HFFc6 (cell line): ENCODE results near the gene PRKG1. TPM values are rescaled to one million over a fixed set of nuclear protein-coding genes. Genes with fewer than 3 reads are reported as not detected.

Experiments used
- DNase-seq: peaks from one replicate; pipeline ENCODE4 v3.0.0-alpha.2; 2018
- H3K27ac Mint-ChIP-seq: 2 replicates; pipeline ENCODE4 v1.8.0; 2020; ENCODE audit warnings: mild to moderate bottlenecking, mixed read lengths
- H3K27me3 Mint-ChIP-seq: 2 replicates; pipeline ENCODE4 v1.8.0; 2021; ENCODE audit warnings: mild to moderate bottlenecking, moderate library complexity, mixed read lengths; ENCODE audit not compliant: insufficient read depth
- H3K36me3 Mint-ChIP-seq: 2 replicates; pipeline ENCODE4 v1.8.0; 2021; ENCODE audit warnings: low read depth, mixed read lengths
- H3K4me1 Mint-ChIP-seq: 2 replicates; pipeline ENCODE4 v1.8.0; 2020; ENCODE audit warnings: low read depth, mixed read lengths
- H3K4me3 Mint-ChIP-seq: 2 replicates; pipeline ENCODE4 v1.8.0; 2020; ENCODE audit warnings: mild to moderate bottlenecking, moderate library complexity, mixed read lengths
- H3K9me3 Mint-ChIP-seq: 2 replicates; pipeline ENCODE4 v1.8.0; 2020; ENCODE audit warnings: mild to moderate bottlenecking, mixed read lengths
- CTCF ChIP-seq: fragments of 200-600 bp; sonication (generic); IDR thresholded peaks from 2 replicates; pipeline ENCODE4 v1.5.0; 2021; ENCODE audit warnings: antibody characterized with exemption, mild to moderate bottlenecking
- total RNA-seq, 6 experiments: library from RNA; stranded (reverse); fragmentation: NEBNext Ultra II Directional; extraction: Animal tissue kit (Norgen Biotek cat#: 25700); gene quantifications; 2 replicates in 1 of 6; 3 replicates in 5 of 6; pipeline ENCODE4 v1.2.3, GENCODE V29; 2021

Gene PRKG1
- total RNA-seq, 6 experiments from 2014 or later: 9.3 to 10.1 (median 9.8) TPM

DNA sequence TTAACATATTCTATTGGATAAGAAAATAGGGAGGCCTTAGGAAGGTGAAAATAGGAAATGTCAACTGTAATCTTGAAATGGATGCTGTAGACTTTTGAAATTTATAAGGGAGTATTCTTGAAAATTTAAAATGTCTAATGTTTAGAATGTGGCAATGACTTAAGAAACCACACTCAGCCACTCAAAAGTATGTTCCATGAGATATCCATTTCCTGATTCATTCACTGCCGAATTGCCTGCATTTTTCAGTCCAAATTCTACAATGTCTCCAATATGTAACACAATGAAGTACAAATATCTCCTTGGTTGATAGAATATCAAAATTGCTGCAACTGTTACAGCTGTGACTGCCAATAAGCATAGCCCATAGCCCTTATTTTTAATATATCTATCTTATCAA lies 25.9 kb downstream of the PRKG1 start:
- H3K27me3 Mint-ChIP-seq: no peaks in the 10 kb centered on the region
- TF ChIP-seq CTCF: no peak
- peaks cover 34% of the 10 kb centered on the region for H3K4me1 Mint-ChIP-seq
- H3K36me3 Mint-ChIP-seq: no peaks in the 10 kb centered on the region
- DNase-seq: no peak
- no peak overlapping the region for H3K4me3 Mint-ChIP-seq
- no peak overlapping the region for H3K27ac Mint-ChIP-seq
- H3K9me3 Mint-ChIP-seq: no peaks in the 10 kb centered on the region

DNA sequence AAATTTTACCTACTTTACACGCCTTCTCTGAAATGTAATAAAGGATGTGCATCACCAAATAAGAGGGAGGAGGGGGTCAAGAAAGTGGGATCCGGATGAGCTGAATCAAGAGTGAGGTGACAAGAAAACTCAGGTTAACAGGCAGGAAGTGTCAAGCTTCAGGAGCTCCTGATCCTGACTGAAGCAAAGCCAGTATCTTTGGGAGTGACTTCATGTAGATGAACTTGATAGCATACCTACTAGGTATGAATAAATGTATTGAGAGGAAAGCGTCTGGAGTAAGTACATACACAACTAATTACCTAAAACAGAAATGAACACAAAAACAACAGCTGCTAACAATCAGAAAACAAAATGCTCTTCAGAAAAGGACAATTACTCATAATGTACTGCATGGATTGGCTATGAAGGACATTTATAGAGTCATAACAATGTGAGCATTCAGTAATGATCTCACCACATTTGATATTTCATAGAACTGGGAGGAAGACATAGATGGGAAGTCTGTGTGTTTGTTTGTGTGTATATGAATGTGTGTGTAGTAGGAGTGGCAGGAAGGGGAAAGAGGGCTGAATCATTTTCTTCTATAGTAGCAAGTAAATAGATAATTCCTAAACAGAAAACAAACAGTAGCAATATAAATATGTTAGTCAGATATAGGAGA lies 29.4 kb downstream of the PRKG1 start:
- H3K4me3 Mint-ChIP-seq: no peak overlapping the region
- peaks cover 5% of the 10 kb centered on the region for H3K36me3 Mint-ChIP-seq
- DNase-seq: peak; percentile 18
- TF ChIP-seq CTCF: no peak
- H3K4me1 Mint-ChIP-seq: peaks cover 51% of the 10 kb centered on the region
- H3K9me3 Mint-ChIP-seq: no peaks in the 10 kb centered on the region
- no peaks in the 10 kb centered on the region for H3K27me3 Mint-ChIP-seq
- peak overlapping the region; percentile 3; the same call in 1 of the 2 replicates for H3K27ac Mint-ChIP-seq

GRCh38 chr10:51106311-51106945 lies 32.1 kb downstream of the PRKG1 start:
- Mint-ChIP-seq H3K4me1 (peaks cover 78% of the 10 kb centered on the region), H3K4me3 (no peak overlapping the region), H3K36me3 (peaks cover 8% of the 10 kb centered on the region), H3K27me3 (no peaks in the 10 kb centered on the region), H3K27ac (peak overlapping the region; percentile 39), H3K9me3 (no peaks in the 10 kb centered on the region)
- DNase-seq: no peak
- no peak for TF ChIP-seq CTCF

- peaks cover 83% of the 10 kb centered on the region for H3K4me1 Mint-ChIP-seq
Measured at GRCh38 chr10:51108406-51108805, 34.1 kb downstream of the PRKG1 start.

GRCh38 chr10:51109801-51110533 lies 35.7 kb downstream of the PRKG1 start:
- peak; percentile 63 for DNase-seq
- no peaks in the 10 kb centered on the region for H3K27me3 Mint-ChIP-seq
- peak overlapping the region; percentile 90 for H3K27ac Mint-ChIP-seq
- no peak for TF ChIP-seq CTCF
- H3K4me3 Mint-ChIP-seq: peak overlapping the region; percentile 80
- H3K36me3 Mint-ChIP-seq: peaks cover 8% of the 10 kb centered on the region
- peaks cover 87% of the 10 kb centered on the region for H3K4me1 Mint-ChIP-seq
- no peaks in the 10 kb centered on the region for H3K9me3 Mint-ChIP-seq

More at GRCh38 chr10:51108406-51108805, 34.1 kb downstream of the PRKG1 start:
- H3K4me3 Mint-ChIP-seq: no peak overlapping the region
- no peaks in the 10 kb centered on the region for H3K9me3 Mint-ChIP-seq
- DNase-seq: no peak
- H3K27ac Mint-ChIP-seq: peak overlapping the region; percentile 71
- TF ChIP-seq CTCF: no peak
- H3K27me3 Mint-ChIP-seq: no peaks in the 10 kb centered on the region
- H3K36me3 Mint-ChIP-seq: peaks cover 8% of the 10 kb centered on the region
